MCF 10A (cell line): ENCODE measurements around the gene URB1. TPM values are rescaled to one million over a fixed set of nuclear protein-coding genes. Genes with fewer than 3 reads are reported as not detected.
"Not testable (repeated sequence)": the region's sequence is repeated elsewhere in the genome, so short reads cannot be mapped to it uniquely, and the experiment has no call there.

ENCODE experiments used
- BruUV-seq: library from RNA; stranded (reverse); fragments of 400-500 nt; replicated peaks from 2 replicates; lab custom pipeline; 2021; lab: Mats Ljungman, UMichigan
- CTCF ChIA-PET: fragments of 300-600 bp; sonication (Branson Sonifier 250); formaldehyde crosslinking; extraction: SDS; loops from one replicate; lab custom pipeline; 2021; ENCODE audit warnings: antibody characterized with exemption, inconsistent platforms; lab: Yijun Ruan, JAX
- POLR2A ChIA-PET: fragments of 300-600, 350-650 bp; sonication (Branson Sonifier 250); formaldehyde crosslinking; extraction: SDS; loops from one replicate; lab custom pipeline; 2020; ENCODE audit warnings: antibody characterized with exemption, inconsistent platforms; lab: Yijun Ruan, JAX
- DNase-seq: peaks from one replicate; pipeline ENCODE4 v3.0.0-alpha.2; 2018; ENCODE audit not compliant: unreplicated experiment
- H3K27ac Mint-ChIP-seq: one replicate; pipeline ENCODE4 v1.8.0; 2022; ENCODE audit warnings: mild to moderate bottlenecking, low read depth, mixed read lengths; ENCODE audit not compliant: unreplicated experiment
- H3K27me3 Mint-ChIP-seq: one replicate; pipeline ENCODE4 v1.8.0; 2022; ENCODE audit warnings: mixed read lengths; ENCODE audit not compliant: insufficient read depth, unreplicated experiment
- H3K36me3 Mint-ChIP-seq: one replicate; pipeline ENCODE4 v1.8.0; 2022; ENCODE audit warnings: mild to moderate bottlenecking, moderate library complexity, mixed read lengths; ENCODE audit not compliant: insufficient read depth, unreplicated experiment
- H3K4me1 Mint-ChIP-seq: one replicate; pipeline ENCODE4 v1.8.0; 2022; ENCODE audit warnings: mixed read lengths; ENCODE audit not compliant: insufficient read depth, unreplicated experiment
- H3K4me3 Mint-ChIP-seq: one replicate; pipeline ENCODE4 v1.8.0; 2022; ENCODE audit warnings: mild to moderate bottlenecking, moderate library complexity, mixed read lengths; ENCODE audit not compliant: unreplicated experiment
- H3K9me3 Mint-ChIP-seq: one replicate; pipeline ENCODE4 v1.8.0; 2022; ENCODE audit warnings: mixed read lengths; ENCODE audit not compliant: unreplicated experiment
- intact Hi-C: fragments of 100-400 bp; cut with micrococcal nuclease; formaldehyde crosslinking; loops from 2 replicates; pipeline ENCODE4 v1.14.1; 2022
- total RNA-seq: library from RNA; stranded (reverse); gene quantifications from 2 replicates; pipeline ENCODE4 v1.2.3, GENCODE V29; 2022
- TF ChIP-seq, protein P1 (sequence below): fragments of 200-600 bp; IDR thresholded peaks from one replicate; pipeline ENCODE4 v1.8.0; 2022; ENCODE audit warnings: antibody characterized with exemption, mild to moderate bottlenecking; ENCODE audit not compliant: unreplicated experiment

URB1 gene
- total RNA-seq, 1 experiment from 2014 or later: 43.5 TPM

DNA sequence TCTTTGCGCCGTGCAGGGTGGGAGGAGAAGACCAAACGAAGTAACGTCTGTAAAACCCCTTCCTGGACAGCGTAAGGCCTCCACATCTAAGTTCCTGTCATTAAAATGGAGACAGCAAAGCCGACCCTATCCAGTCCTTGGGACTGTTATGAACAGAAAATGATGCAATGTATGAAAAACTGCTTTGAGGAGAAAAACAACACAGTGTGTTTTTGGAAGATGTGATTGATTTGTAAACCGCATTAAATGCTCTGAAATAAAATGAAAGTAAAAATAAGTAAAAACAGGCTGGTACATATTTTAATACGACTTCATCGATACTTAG, 827 bp upstream of the URB1 start:
- TF ChIP-seq, protein P1, sequence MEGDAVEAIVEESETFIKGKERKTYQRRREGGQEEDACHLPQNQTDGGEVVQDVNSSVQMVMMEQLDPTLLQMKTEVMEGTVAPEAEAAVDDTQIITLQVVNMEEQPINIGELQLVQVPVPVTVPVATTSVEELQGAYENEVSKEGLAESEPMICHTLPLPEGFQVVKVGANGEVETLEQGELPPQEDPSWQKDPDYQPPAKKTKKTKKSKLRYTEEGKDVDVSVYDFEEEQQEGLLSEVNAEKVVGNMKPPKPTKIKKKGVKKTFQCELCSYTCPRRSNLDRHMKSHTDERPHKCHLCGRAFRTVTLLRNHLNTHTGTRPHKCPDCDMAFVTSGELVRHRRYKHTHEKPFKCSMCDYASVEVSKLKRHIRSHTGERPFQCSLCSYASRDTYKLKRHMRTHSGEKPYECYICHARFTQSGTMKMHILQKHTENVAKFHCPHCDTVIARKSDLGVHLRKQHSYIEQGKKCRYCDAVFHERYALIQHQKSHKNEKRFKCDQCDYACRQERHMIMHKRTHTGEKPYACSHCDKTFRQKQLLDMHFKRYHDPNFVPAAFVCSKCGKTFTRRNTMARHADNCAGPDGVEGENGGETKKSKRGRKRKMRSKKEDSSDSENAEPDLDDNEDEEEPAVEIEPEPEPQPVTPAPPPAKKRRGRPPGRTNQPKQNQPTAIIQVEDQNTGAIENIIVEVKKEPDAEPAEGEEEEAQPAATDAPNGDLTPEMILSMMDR: no peak
- Mint-ChIP-seq H3K9me3 (no peaks in the 10 kb centered on the region), H3K27me3 (no peaks in the 10 kb centered on the region), H3K4me1 (peaks cover 25% of the 10 kb centered on the region), H3K36me3 (peaks cover 15% of the 10 kb centered on the region), H3K4me3 (peak overlapping the region; percentile 81), H3K27ac (peak overlapping the region; percentile 84)
- BruUV-seq: no TSS peak
- intact Hi-C loops: no loop called here
- ChIA-PET POLR2A (interaction anchor here (0.6 to 8.3 kb wide), 10 partner anchors 8 to 810 kb away, joined by 3 to 97 read pairs (median 4); partner anchors contain the start of genes CFAP298 and EVA1C), CTCF (interaction anchor here (0.9 to 2.5 kb wide), 3 partner anchors 9 to 207 kb away, joined by 3 to 16 read pairs (median 15); no protein-coding TSS in a partner anchor)
- no peak for DNase-seq

DNA sequence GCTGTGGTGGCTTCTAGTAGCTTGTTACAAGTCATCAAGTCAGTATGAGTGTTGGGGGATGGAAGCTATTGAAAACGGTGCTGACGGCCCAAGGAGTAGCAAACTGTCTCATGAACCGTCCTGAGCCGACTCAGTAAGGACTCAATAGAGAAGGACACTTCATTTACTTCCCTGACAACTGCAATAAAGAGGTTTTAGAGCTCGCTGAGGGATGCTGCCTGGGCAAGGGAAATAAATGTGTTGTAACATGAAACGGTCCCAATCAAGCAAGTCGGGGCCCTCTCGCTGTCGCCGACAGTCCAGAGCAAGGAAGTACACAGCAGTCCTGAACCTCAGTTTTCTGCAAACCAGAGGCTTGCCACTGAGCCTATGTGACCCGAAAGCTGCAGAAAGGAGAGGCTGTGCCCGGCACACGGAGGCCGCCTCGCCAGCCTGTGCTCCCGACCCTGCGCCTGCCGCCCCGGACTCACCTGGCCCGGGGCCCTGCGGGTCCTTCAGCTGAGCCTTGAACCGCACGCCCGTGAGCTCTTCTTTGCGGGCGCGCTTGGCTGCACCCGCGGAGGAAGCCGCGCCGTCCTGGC, 423 bp downstream of the URB1 start:
- H3K9me3 Mint-ChIP-seq: no peaks in the 10 kb centered on the region
- peak overlapping the region; percentile 84 for H3K27ac Mint-ChIP-seq
- H3K4me3 Mint-ChIP-seq: peak overlapping the region; percentile 81
- H3K4me1 Mint-ChIP-seq: peaks cover 38% of the 10 kb centered on the region
- intact Hi-C loops: no loop called here
- CTCF ChIA-PET: interaction anchor here (0.5 to 2.5 kb wide), 14 partner anchors 10 to 220 kb away, joined by 3 to 16 read pairs (median 4); partner anchors contain the start of genes CFAP298 and EVA1C
- POLR2A ChIA-PET: interaction anchor here (0.6 to 8.3 kb wide), 17 partner anchors 10 to 732 kb away, joined by 3 to 97 read pairs (median 4); partner anchors contain the start of genes CFAP298, EVA1C and PAXBP1
- H3K36me3 Mint-ChIP-seq: peaks cover 21% of the 10 kb centered on the region
- TSS peak; percentile 54 for BruUV-seq
- TF ChIP-seq, protein P1: no peak
- no peak for DNase-seq
- no peaks in the 10 kb centered on the region for H3K27me3 Mint-ChIP-seq

DNA sequence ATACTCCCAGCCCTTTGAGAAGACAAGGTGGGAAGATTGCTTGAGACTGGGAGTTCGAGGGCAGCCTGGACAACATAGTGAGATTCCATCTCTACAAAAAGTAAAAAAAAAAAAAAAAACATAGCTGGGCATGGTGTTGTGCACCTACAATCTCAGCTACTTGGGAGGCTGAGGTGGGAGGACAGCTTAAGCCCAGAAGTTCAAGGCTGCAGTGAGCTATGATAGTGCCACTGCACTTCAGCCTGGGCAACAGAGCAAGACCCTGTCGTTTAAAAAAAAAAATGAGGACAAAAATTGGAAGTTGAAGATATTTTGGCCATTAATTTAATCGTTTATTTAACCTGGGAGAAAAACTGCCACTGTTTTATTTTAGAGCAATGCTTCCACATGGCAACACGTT, 1.1 kb downstream of the URB1 start:
- no TSS peak for BruUV-seq
- H3K27ac Mint-ChIP-seq: peak overlapping the region; percentile 63
- intact Hi-C loops: no loop called here

DNA sequence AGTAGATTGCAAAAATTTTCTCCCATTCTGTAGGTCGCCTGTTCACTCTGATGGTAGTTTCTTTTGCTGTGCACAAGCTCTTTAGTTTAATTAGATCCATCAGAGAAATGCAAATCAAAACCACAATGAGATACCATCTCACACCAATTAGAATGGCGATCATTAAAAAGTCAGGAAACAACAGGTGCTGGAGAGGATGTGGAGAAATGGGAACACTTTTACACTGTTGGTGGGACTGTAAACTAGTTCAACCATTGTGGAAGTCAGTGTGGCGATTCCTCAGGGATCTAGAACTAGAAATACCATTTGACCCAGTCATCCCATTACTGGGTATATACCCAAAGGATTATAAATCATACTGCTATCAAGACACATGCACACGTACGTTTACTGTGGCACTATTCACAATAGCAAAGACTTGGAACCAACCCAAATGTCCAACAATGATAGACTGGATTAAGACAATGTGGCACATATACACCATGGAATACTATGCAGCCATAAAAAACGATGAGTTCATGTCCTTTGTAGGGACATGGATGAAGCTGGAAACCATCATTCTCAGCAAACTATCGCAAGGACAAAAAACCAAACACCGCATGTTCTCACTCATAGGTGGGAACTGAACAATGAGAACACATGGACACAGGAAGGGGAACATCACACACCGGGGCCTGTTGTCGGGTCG, 2.1 kb downstream of the URB1 start:
- peak overlapping the region; percentile 0 for H3K27ac Mint-ChIP-seq
- DNase-seq, intact Hi-C loops, H3K9me3 Mint-ChIP-seq, BruUV-seq, H3K27me3 Mint-ChIP-seq: not testable (repeated sequence)
- ChIA-PET CTCF (interaction anchor here (0.5 to 1.6 kb wide), 3 partner anchors 12 to 832 kb away, joined by 3 to 4 read pairs (median 3); no protein-coding TSS in a partner anchor), POLR2A (interaction anchor here (8.3 kb wide), 1 partner anchor 21 kb away, joined by 97 read pairs; the partner anchor contains the start of gene EVA1C)
- H3K4me1 Mint-ChIP-seq: peaks cover 53% of the 10 kb centered on the region
- peaks cover 30% of the 10 kb centered on the region for H3K36me3 Mint-ChIP-seq
- peak overlapping the region; percentile 81 for H3K4me3 Mint-ChIP-seq

More for the DNA sequence above, 1.1 kb downstream of the URB1 start:
- Mint-ChIP-seq H3K36me3 (peaks cover 27% of the 10 kb centered on the region), H3K27me3 (no peaks in the 10 kb centered on the region), H3K4me3 (peak overlapping the region; percentile 81), H3K9me3 (no peaks in the 10 kb centered on the region), H3K4me1 (peaks cover 44% of the 10 kb centered on the region)
- ChIA-PET CTCF (interaction anchor here (0.6 to 2.5 kb wide), 13 partner anchors 11 to 210 kb away, joined by 3 to 16 read pairs (median 4); partner anchors contain the start of gene EVA1C), POLR2A (interaction anchor here (0.6 to 8.3 kb wide), 13 partner anchors 9 to 380 kb away, joined by 3 to 97 read pairs (median 4); partner anchors contain the start of genes CFAP298, EVA1C and PAXBP1)
- DNase-seq: no peak
- TF ChIP-seq, protein P1: no peak
